GM12878 (cell line): ENCODE measurements around the gene MTNR1A. TPM values are rescaled to one million over a fixed set of nuclear protein-coding genes. Genes with fewer than 3 reads are reported as not detected.

ENCODE experiments used
- ATAC-seq: fragments of 200-7000 bp; cut with Tn5 transposase; 3 replicates; pipeline ENCODE4 v1.9.1; 2020; ENCODE audit warnings: mild to moderate bottlenecking, moderate library complexity
- BruUV-seq: library from RNA; stranded (reverse); fragments of 400-500 nt; replicated peaks from 2 replicates; lab custom pipeline; 2021; lab: Mats Ljungman, UMichigan
- CTCF ChIA-PET: fragments of 300-600 bp; sonication (Branson Sonifier 250); formaldehyde crosslinking; extraction: SDS; loops from one replicate; lab custom pipeline; 2021; ENCODE audit warnings: inconsistent platforms; lab: Yijun Ruan, JAX
- POLR2A ChIA-PET: fragments of 350-600 bp; formaldehyde crosslinking; extraction: SDS; loops from one replicate; lab custom pipeline; 2021; ENCODE audit warnings: inconsistent platforms; lab: Charles Lee
- RAD21 ChIA-PET: fragments of 300-600 bp; sonication (Branson Sonifier 250); formaldehyde crosslinking; loops from one replicate; lab custom pipeline; 2023; ENCODE audit warnings: antibody characterized with exemption; ENCODE audit not compliant: unreplicated experiment; lab: Charles Lee
- SMC1A ChIA-PET: fragments of 300-600 bp; sonication (Branson Sonifier 250); formaldehyde crosslinking; loops from one replicate; lab custom pipeline; 2023; ENCODE audit not compliant: unreplicated experiment, uncharacterized antibody; lab: Charles Lee
- DNase-seq: peaks from one replicate; pipeline ENCODE4 v3.0.0-alpha.2; 2011; ENCODE audit warnings: low read depth, low spot score
- FAIRE-seq: peaks from 3 replicates; lab custom pipeline; 2011; peaks lifted over from hg19 to GRCh38; lab: Jason Lieb, UNC
- H2AFZ ChIP-seq: 2 replicates; pipeline ENCODE4 v1.6.0; 2011; ENCODE audit warnings: low read depth, low read length, control low read depth; ENCODE audit not compliant: control insufficient read depth
- H3K27ac ChIP-seq: 2 replicates; pipeline ENCODE4 v1.5.1; 2011; ENCODE audit warnings: control low read depth; ENCODE audit not compliant: control insufficient read depth, insufficient read depth
- H3K27me3 ChIP-seq, 2 experiments: replicated peaks in 1 of 2; 2 replicates each; pipeline versions ENCODE4 v1.6.0 to v1.6.1; 2011; ENCODE audit warnings: low read length in 1 of 2; ENCODE audit not compliant: control insufficient read depth in 2 of 2, insufficient read depth in 2 of 2
- H3K36me3 ChIP-seq, 2 experiments: 2 replicates each; pipeline ENCODE4 v1.5.1; 2011; ENCODE audit warnings: low read length in 1 of 2; ENCODE audit not compliant: control insufficient read depth in 2 of 2, insufficient read depth in 2 of 2
- H3K4me1 ChIP-seq: 2 replicates; pipeline ENCODE4 v1.6.1; 2011; ENCODE audit warnings: mild to moderate bottlenecking, low read length, moderate library complexity, mixed read lengths; ENCODE audit not compliant: control insufficient read depth, insufficient read depth
- H3K4me2 ChIP-seq: 2 replicates; pipeline ENCODE4 v1.6.0; 2011; ENCODE audit warnings: control low read depth; ENCODE audit not compliant: control insufficient read depth, insufficient read depth
- H3K4me3 ChIP-seq: fragments of 200-600 bp; sonication (generic); 2 replicates; pipeline ENCODE4 v1.5.1; 2016
- H3K79me2 ChIP-seq: 2 replicates; pipeline ENCODE4 v1.6.0; 2011; ENCODE audit warnings: low read length; ENCODE audit not compliant: control insufficient read depth, insufficient read depth
- H3K9ac ChIP-seq: 2 replicates; pipeline ENCODE4 v1.8.0; 2011; ENCODE audit warnings: low read length, control low read depth, mixed read lengths; ENCODE audit not compliant: control insufficient read depth, insufficient read depth
- H3K9me3 ChIP-seq: replicated peaks from 3 replicates; pipeline ENCODE4 v1.5.1; 2011; ENCODE audit warnings: mild to moderate bottlenecking, low read length; ENCODE audit not compliant: control insufficient read depth, insufficient read depth
- H4K20me1 ChIP-seq: 2 replicates; pipeline ENCODE4 v1.6.0; 2011; ENCODE audit not compliant: control insufficient read depth, insufficient read depth
- BCL11A ChIP-seq: IDR thresholded peaks from 2 replicates; pipeline ENCODE4 v1.6.1; 2011; ENCODE audit warnings: low read depth, low read length
- IKZF2 ChIP-seq, 2 experiments: fragments of 450-650 bp; IDR thresholded peaks; 2 replicates each; pipeline ENCODE4 v1.6.1; 2017; ENCODE audit warnings: mild to moderate bottlenecking in 2 of 2, moderate library complexity in 2 of 2
- MLLT1 ChIP-seq: fragments of 450-650 bp; IDR thresholded peaks from 2 replicates; pipeline ENCODE4 v1.6.1; 2016; ENCODE audit warnings: mild to moderate bottlenecking
- NFXL1 ChIP-seq: fragments of 450-650 bp; IDR thresholded peaks from 2 replicates; pipeline ENCODE4 v1.6.1; 2017; ENCODE audit warnings: antibody characterized with exemption, mild to moderate bottlenecking, borderline replicate concordance
- RBBP5 ChIP-seq: fragments of 200-600 bp; sonication (generic); conservative IDR thresholded peaks from 2 replicates; pipeline ENCODE4 v1.6.1; 2016
- SRF ChIP-seq, 2 experiments: IDR thresholded peaks; 2 replicates each; pipeline ENCODE4 v1.6.1; 2011; ENCODE audit warnings: low read depth in 2 of 2, low read length in 2 of 2, mild to moderate bottlenecking in 1 of 2, moderate library complexity in 1 of 2
- STAT3 ChIP-seq: IDR thresholded peaks from 2 replicates; pipeline ENCODE4 v1.6.1; 2011; ENCODE audit warnings: low read depth, low read length, improper control_type of control experiment
- TCF12 ChIP-seq: IDR thresholded peaks from 2 replicates; pipeline ENCODE4 v1.6.1; 2011; ENCODE audit warnings: low read depth, mild to moderate bottlenecking, low read length
- USF2 ChIP-seq: IDR thresholded peaks from 2 replicates; pipeline ENCODE4 v1.6.1; 2011; ENCODE audit warnings: low read depth, low read length, improper control_type of control experiment, borderline replicate concordance
- ZNF207 ChIP-seq: fragments of 450-650 bp; IDR thresholded peaks from 2 replicates; pipeline ENCODE4 v1.6.1; 2014; ENCODE audit warnings: antibody characterized with exemption, mild to moderate bottlenecking, borderline replicate concordance
- ZNF24 ChIP-seq: fragments of 450-650 bp; IDR thresholded peaks from 2 replicates; pipeline ENCODE4 v1.6.1; 2017; ENCODE audit warnings: antibody characterized with exemption, mild to moderate bottlenecking
- ZNF592 ChIP-seq: fragments of 450-650 bp; IDR thresholded peaks from 2 replicates; pipeline ENCODE4 v1.6.1; 2017; ENCODE audit warnings: mild to moderate bottlenecking, moderate library complexity
- WGBS: methylation state at CpG from one replicate; pipeline ENCODE4 v1.1.6; 2016; ENCODE audit warnings: low lambda C conversion rate; ENCODE audit not compliant: insufficient replicate concordance, insufficient coverage; ENCODE audit errors: missing lambda C conversion rate; 5-methylcytosine and 5-hydroxymethylcytosine counted together
- in situ Hi-C: fragments of 300-500 bp; cut with MboI; formaldehyde crosslinking; loops from 9 replicates; pipeline ENCODE4 v1.14.3; 2018; ENCODE audit warnings: mixed read lengths
- intact Hi-C: fragments of 100-400 bp; cut with micrococcal nuclease; formaldehyde crosslinking; loops from one replicate; pipeline ENCODE4 v1.14.2; 2022; ENCODE audit not compliant: unreplicated experiment
- polyA plus RNA-seq, 11 experiments: library from polyadenylated mRNA; depleted of rRNA in 4 of 11; unstranded in 6 of 11; stranded (reverse) in 5 of 11; fragments of >200 nt; fragmentation: Nextera tagmentation in 4 of 11; fragmentation: Illumina TruSeq in 1 of 11; extraction: Ambion mirVana in 4 of 11; extraction: Trizol in 1 of 11; gene quantifications; 1 replicate in 1 of 11; 2 replicates in 10 of 11; pipeline versions ENCODE4 v1.2.1 to v1.2.3, GENCODE V29; 2011 to 2016; ENCODE audit warnings: inconsistent platforms in 2 of 11, missing spikeins in 2 of 11, low read depth in 1 of 11
- total RNA-seq, 4 experiments: library from RNA; depleted of rRNA in 3 of 4; stranded (reverse); fragments of >200 nt in 3 of 4; fragmentation: Illumina TruSeq in 1 of 4; extraction: Trizol in 1 of 4; gene quantifications; 2 replicates each; pipeline versions ENCODE4 v1.2.1 to v1.2.3, GENCODE V29; 2013 to 2021

Gene MTNR1A
- total and polyA plus RNA-seq, 10 of the 15 experiments (the other 5 are each of a cell fraction or from before 2014, with no cell fraction given): 0.14 TPM; not detected in 9

DNA sequence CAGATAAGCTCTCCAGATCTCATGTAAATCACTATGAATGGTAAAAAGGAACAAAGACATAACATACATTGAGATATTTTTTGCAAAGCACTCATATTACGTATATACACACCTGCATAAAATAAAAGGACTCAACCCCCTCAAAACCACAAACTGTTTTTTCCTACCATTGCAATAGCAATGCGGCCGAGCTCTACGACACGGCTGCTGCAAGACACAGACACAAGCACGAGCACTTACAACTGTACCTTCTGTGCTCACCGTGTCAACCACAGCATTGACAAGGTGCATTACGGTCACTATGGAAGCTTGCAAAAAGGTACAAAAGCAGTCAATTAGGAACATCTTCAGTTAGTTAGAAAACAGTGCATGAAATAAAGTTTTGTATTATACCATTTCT is 37.1 kb upstream of the MTNR1A start (continued):
- TF ChIP-seq ZNF592: no peak
- TF ChIP-seq STAT3: no peak
- TF ChIP-seq TCF12: no peak
- TF ChIP-seq ZNF24: no peak
- TF ChIP-seq RBBP5: no peak

DNA sequence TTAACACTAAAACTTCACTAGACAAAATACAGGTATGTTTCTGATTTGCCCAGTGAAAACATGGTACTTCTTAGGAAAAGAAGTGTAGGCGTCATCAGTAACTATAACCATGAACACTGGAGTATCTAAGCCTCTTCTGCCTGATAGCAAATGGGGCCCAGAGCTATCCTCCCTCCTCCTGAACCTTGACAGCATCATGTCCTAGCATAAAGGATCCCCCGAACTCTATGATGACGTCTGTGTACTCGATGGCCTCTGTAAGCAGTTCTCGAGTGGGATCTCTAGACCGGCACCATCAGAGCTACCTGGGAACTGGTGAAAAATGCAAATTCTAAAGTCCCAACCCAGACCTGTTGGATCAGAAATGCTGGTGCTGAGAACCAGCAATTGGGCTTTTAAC is 36.3 kb upstream of the MTNR1A start:
- no TSS peak for BruUV-seq
- no peak overlapping the region for H3K27ac ChIP-seq
- FAIRE-seq (no peak), DNase-seq (no peak), ATAC-seq (no peak)
- RAD21 ChIA-PET: no interaction called here
- H3K79me2 ChIP-seq: no peaks in the 10 kb centered on the region
- SMC1A ChIA-PET: no interaction called here
- no peaks in the 10 kb centered on the region for H3K9me3 ChIP-seq
- CTCF ChIA-PET: no interaction called here
- H3K4me1 ChIP-seq: no peaks in the 10 kb centered on the region
- H3K27me3 ChIP-seq: no peaks in the 10 kb centered on the region
- in situ Hi-C loops (no loop called here), intact Hi-C loops (no loop called here)
- H2AFZ ChIP-seq: no peak overlapping the region
- WGBS: 37% methylated on average over 6 of the region's 6 CpGs
- H3K36me3 ChIP-seq: no peaks in the 10 kb centered on the region
- H3K4me3 ChIP-seq: no peak overlapping the region
- no peak overlapping the region for H3K9ac ChIP-seq
- POLR2A ChIA-PET: no interaction called here
- H4K20me1 ChIP-seq: no peaks in the 10 kb centered on the region
- TF ChIP-seq IKZF2 (IDR thresholded peaks at IDR 0.05): no peak
- TF ChIP-seq MLLT1: no peak
- no peak for TF ChIP-seq USF2
- TF ChIP-seq ZNF207: no peak
- no peak for TF ChIP-seq BCL11A
- no peak for TF ChIP-seq SRF (IDR thresholded peaks at IDR 0.05; ENCODE audit: low read depth in 2 of 2, low read length in 2 of 2)
- TF ChIP-seq NFXL1: no peak
- H3K4me2 ChIP-seq: no peak overlapping the region
